ACHN (cell line): Measurements from ENCODE around the gene IL22RA2.

ENCODE experiments used
- DNase-seq: peaks from one replicate; pipeline ENCODE4 v3.0.0-alpha.2; 2015
- in situ Hi-C: cut with HindIII; loops from 2 replicates; pipeline ENCODE4 v1.10.0; 2017; ENCODE audit warnings: low sequenced_read_pairs, low pct_ligation_motif_present, low pct_unique_long_range_greater_than_20kb

Gene IL22RA2

GRCh38 chr6:137148306-137149034 lies 25.0 kb downstream of the IL22RA2 start:
- DNase-seq, result no peak
- in situ Hi-C loops, result no loop called here

GRCh38 chr6:137147195-137147594 lies 26.2 kb downstream of the IL22RA2 start:
- in situ Hi-C loops, result no loop called here
- DNase-seq, result no peak

GRCh38 chr6:137146206-137146605 lies 27.2 kb downstream of the IL22RA2 start:
- no peak for DNase-seq
- in situ Hi-C loops, result no loop called here

GRCh38 chr6:137145421-137145820 lies 28.0 kb downstream of the IL22RA2 start:
- DNase-seq, result no peak
- in situ Hi-C loops, result no loop called here

GRCh38 chr6:137136065-137136464 lies 37.4 kb downstream of the IL22RA2 start:
- DNase-seq, result no peak
- in situ Hi-C loops, result no loop called here

- in situ Hi-C loops, result no loop called here
- DNase-seq, result no peak
Measured at GRCh38 chr6:137134483-137134882, 39.0 kb downstream of the IL22RA2 start.

GRCh38 chr6:137133122-137133521 lies 40.3 kb downstream of the IL22RA2 start:
- no peak for DNase-seq
- in situ Hi-C loops, result no loop called here

GRCh38 chr6:137126875-137127485 lies 46.5 kb downstream of the IL22RA2 start:
- no peak for DNase-seq
- in situ Hi-C loops, result no loop called here

- DNase-seq, result no peak
- in situ Hi-C loops, result no loop called here
Measured at GRCh38 chr6:137123078-137123477, 50.4 kb downstream of the IL22RA2 start.

GRCh38 chr6:137122612-137123011 lies 50.8 kb downstream of the IL22RA2 start:
- in situ Hi-C loops, result no loop called here
- DNase-seq, result no peak

GRCh38 chr6:137121401-137121997 lies 51.9 kb downstream of the IL22RA2 start:
- in situ Hi-C loops, result no loop called here
- DNase-seq, result no peak

GRCh38 chr6:137120748-137121147 lies 52.7 kb downstream of the IL22RA2 start:
- no peak for DNase-seq
- in situ Hi-C loops, result no loop called here

- DNase-seq, result no peak
- in situ Hi-C loops, result no loop called here
Measured at GRCh38 chr6:137119196-137120104, 54.0 kb downstream of the IL22RA2 start.

- DNase-seq, result no peak
- in situ Hi-C loops, result no loop called here
Measured at GRCh38 chr6:137117581-137117980, 55.9 kb downstream of the IL22RA2 start.

GRCh38 chr6:137116807-137117206 lies 56.6 kb downstream of the IL22RA2 start:
- no peak for DNase-seq
- in situ Hi-C loops, result no loop called here

- DNase-seq, result no peak
- in situ Hi-C loops, result no loop called here
Measured at GRCh38 chr6:137115658-137116057, 57.8 kb downstream of the IL22RA2 start.

- peak; percentile 46 for DNase-seq
- in situ Hi-C loops, result no loop called here
Measured at GRCh38 chr6:137112067-137112355, 61.4 kb downstream of the IL22RA2 start.

- in situ Hi-C loops, result no loop called here
- DNase-seq, result no peak
Measured at GRCh38 chr6:137111296-137112066, 62.0 kb downstream of the IL22RA2 start.

GRCh38 chr6:137107767-137108105 lies 65.7 kb downstream of the IL22RA2 start:
- no peak for DNase-seq
- in situ Hi-C loops, result no loop called here
